GM13977 (cell line): ENCODE measurements around the gene GPC5.
"Not testable (repeated sequence)": the region's sequence is repeated elsewhere in the genome, so short reads cannot be mapped to it uniquely, and the experiment has no call there.

Experiments
- DNase-seq: peaks from one replicate; pipeline ENCODE4 v3.0.0; 2012; ENCODE audit warnings: low spot score
- CTCF ChIP-seq: IDR thresholded peaks from 2 replicates; pipeline ENCODE4 v1.5.1; 2012; ENCODE audit warnings: mild to moderate bottlenecking, control low read depth; ENCODE audit not compliant: insufficient read depth; ENCODE audit errors: extremely low read depth, missing control alignments
- in situ Hi-C: fragments of 300-500 bp; cut with MboI; formaldehyde crosslinking; loops from one replicate; pipeline ENCODE4 v1.12.0; 2022; ENCODE audit warnings: low sequenced_read_pairs, low pct_unique_long_range_greater_than_20kb, mixed read lengths, inconsistent platforms; ENCODE audit not compliant: unreplicated experiment

Gene GPC5

GRCh38 chr13:91426913-91427312 is 28.5 kb downstream of the GPC5 start:
- no peak for TF ChIP-seq CTCF
- in situ Hi-C loops, result no loop called here
- DNase-seq, result no peak

GRCh38 chr13:91438674-91439073 is 40.3 kb downstream of the GPC5 start:
- in situ Hi-C loops, DNase-seq: not testable (repeated sequence)

- no peak for DNase-seq
Measured at GRCh38 chr13:91450913-91451312, 52.5 kb downstream of the GPC5 start.

GRCh38 chr13:91454666-91455065 is 56.2 kb downstream of the GPC5 start:
- in situ Hi-C loops, result no loop called here
- no peak for TF ChIP-seq CTCF
- no peak for DNase-seq

More at GRCh38 chr13:91450913-91451312, 52.5 kb downstream of the GPC5 start:
- in situ Hi-C loops, result no loop called here
- TF ChIP-seq CTCF, result no peak

GRCh38 chr13:91456837-91457236 is 58.4 kb downstream of the GPC5 start:
- TF ChIP-seq CTCF, result no peak
- DNase-seq, result no peak
- in situ Hi-C loops, result no loop called here

- in situ Hi-C loops, result no loop called here
- TF ChIP-seq CTCF, result no peak
- no peak for DNase-seq
Measured at GRCh38 chr13:91459485-91459884, 61.1 kb downstream of the GPC5 start.

GRCh38 chr13:91464336-91464735 is 65.9 kb downstream of the GPC5 start:
- TF ChIP-seq CTCF, result no peak
- DNase-seq, result no peak
- in situ Hi-C loops, result no loop called here
